Thoracic aorta (tissue), 2 donors: ENCODE data around the gene ATP8B1. TPM values are rescaled to one million over a fixed set of nuclear protein-coding genes. Genes with fewer than 3 reads are reported as not detected.

Experiments
- ATAC-seq: fragments of 150-250 bp; one replicate; pipeline ENCODE4 v1.8.0; 2017; ENCODE audit warnings: low read depth; ENCODE audit not compliant: insufficient number of reproducible peaks, low FRiP score
- DNase-seq: peaks from one replicate; pipeline ENCODE4 v3.0.0-alpha.2; 2020; ENCODE audit warnings: low spot score
- H3K27ac ChIP-seq, 2 donors: fragments of 200-600 bp; sonication (generic); 1 replicate in 1 of 2; 2 replicates in 1 of 2; pipeline ENCODE4 v1.5.1; 2016; ENCODE audit warnings: mild to moderate bottlenecking in 2 of 2, moderate library complexity in 2 of 2
- H3K27me3 ChIP-seq: fragments of 200-600 bp; sonication (generic); replicated peaks from 2 replicates; pipeline ENCODE4 v1.6.0; 2016; ENCODE audit warnings: mild to moderate bottlenecking; ENCODE audit not compliant: insufficient read depth
- H3K36me3 ChIP-seq: fragments of 200-600 bp; sonication (generic); one replicate; pipeline ENCODE4 v1.5.1; 2016
- H3K4me1 ChIP-seq, 2 donors: fragments of 200-600 bp; sonication (generic); 1 replicate in 1 of 2; 2 replicates in 1 of 2; pipeline versions ENCODE4 v1.5.1 to v1.6.0; 2016; ENCODE audit warnings: low read depth in 2 of 2, mild to moderate bottlenecking in 1 of 2; ENCODE audit not compliant: control insufficient read depth in 1 of 2
- H3K4me3 ChIP-seq: fragments of 200-600 bp; sonication (generic); 2 replicates; pipeline ENCODE4 v1.5.1; 2016; ENCODE audit warnings: mild to moderate bottlenecking
- H3K9me3 ChIP-seq: fragments of 200-600 bp; sonication (generic); 2 replicates; pipeline ENCODE4 v1.5.1; 2016
- CTCF ChIP-seq: fragments of 200-600 bp; sonication (generic); IDR thresholded peaks from one replicate; pipeline ENCODE4 v1.5.1; 2019; ENCODE audit warnings: antibody characterized with exemption
- total RNA-seq, 2 donors: library from RNA; depleted of rRNA; stranded (reverse); fragments of >200 nt; gene quantifications; one replicate each; pipeline versions ENCODE4 v1.1.0 to v1.2.3, GENCODE V29; 2016

ATP8B1 gene
- total RNA-seq, 2 donors from 2014 or later, result 68.7 to 111 TPM

GRCh38 chr18:57624988-57625387 lies 178.1 kb downstream of the ATP8B1 start:
- H3K4me1 ChIP-seq, result peaks cover 0 to 14% of the 10 kb centered on the region in 2 donors
- DNase-seq, result no peak
- no peaks in the 10 kb centered on the region for H3K36me3 ChIP-seq
- no peaks in the 10 kb centered on the region for H3K27me3 ChIP-seq
- H3K4me3 ChIP-seq, result no peak overlapping the region
- ATAC-seq, result no peak
- no peaks in the 10 kb centered on the region for H3K9me3 ChIP-seq
- H3K27ac ChIP-seq, result no peak overlapping the region
- TF ChIP-seq CTCF, result no peak

- Histone ChIP-seq H3K9me3 (no peaks in the 10 kb centered on the region), H3K36me3 (no peaks in the 10 kb centered on the region), H3K4me1 (peaks cover 0 to 19% of the 10 kb centered on the region in 2 donors), H3K4me3 (peak overlapping the region; percentile 80), H3K27me3 (no peaks in the 10 kb centered on the region), H3K27ac (peak overlapping the region; percentile 80 to 84)
- no peak for ATAC-seq
- no peak for TF ChIP-seq CTCF
- no peak for DNase-seq
These were observed 181.9 kb downstream of the ATP8B1 start for GRCh38 chr18:57621246-57621604.

- DNase-seq (no peak), ATAC-seq (no peak)
- H3K27ac ChIP-seq, result no peak overlapping the region
- H3K27me3 ChIP-seq, result no peaks in the 10 kb centered on the region
- no peaks in the 10 kb centered on the region for H3K9me3 ChIP-seq
- peaks cover 5% of the 10 kb centered on the region for H3K36me3 ChIP-seq
- TF ChIP-seq CTCF, result no peak
- no peak overlapping the region for H3K4me3 ChIP-seq
- peaks cover 0 to 19% of the 10 kb centered on the region in 2 donors for H3K4me1 ChIP-seq
These were observed 183.2 kb downstream of the ATP8B1 start for GRCh38 chr18:57619876-57620275.

- no peak for TF ChIP-seq CTCF
- Histone ChIP-seq H3K36me3 (peaks cover 14% of the 10 kb centered on the region), H3K27ac (no peak overlapping the region), H3K9me3 (no peaks in the 10 kb centered on the region), H3K4me3 (no peak overlapping the region), H3K27me3 (no peaks in the 10 kb centered on the region), H3K4me1 (peaks cover 0 to 19% of the 10 kb centered on the region in 2 donors)
- ATAC-seq (no peak), DNase-seq (no peak)
These were observed 184.2 kb downstream of the ATP8B1 start for GRCh38 chr18:57618910-57619309.

- Histone ChIP-seq H3K27me3 (no peaks in the 10 kb centered on the region), H3K4me1 (no peaks in the 10 kb centered on the region), H3K27ac (no peak overlapping the region), H3K36me3 (peaks cover 56% of the 10 kb centered on the region), H3K9me3 (no peaks in the 10 kb centered on the region), H3K4me3 (no peak overlapping the region)
- DNase-seq, result no peak
- TF ChIP-seq CTCF, result no peak
- no peak for ATAC-seq
These were observed 199.2 kb downstream of the ATP8B1 start for GRCh38 chr18:57603871-57604270.

Other genes with a start within 250 kb of the ATP8B1 start
- gene FECH, start 216.6 kb downstream of the ATP8B1 start, total RNA-seq, result 10 to 100 TPM; 34.4 to 39.6 TPM
- 100 to 1,000 TPM in 1 of 2 donors, 10 to 100 TPM in 1; 65.0 to 116 TPM for gene NARS1, start 181.5 kb downstream of the ATP8B1 start, total RNA-seq
- 10 to 100 TPM; 13.9 to 22.9 TPM for gene NEDD4L, start 240.9 kb upstream of the ATP8B1 start, total RNA-seq